Measurements from ENCODE around the gene BEST4.
"Not testable (repeated sequence)": the region's sequence is repeated elsewhere in the genome, so short reads cannot be mapped to it uniquely, and the experiment has no call there.

BEST4 gene

GRCh38 chr1:44819196-44819607 lies 31.2 kb upstream of the BEST4 start:
- DNase-seq: no peak

GRCh38 chr1:44817771-44818495 lies 30.0 kb upstream of the BEST4 start:
- DNase-seq: no peak

GRCh38 chr1:44817307-44817706 lies 29.3 kb upstream of the BEST4 start:
- no peak for DNase-seq

- not testable (repeated sequence) for DNase-seq
These were observed 28.0 kb upstream of the BEST4 start for GRCh38 chr1:44815926-44816325.

- DNase-seq: no peak
These were observed 25.0 kb upstream of the BEST4 start for GRCh38 chr1:44812822-44813543.

- DNase-seq: no peak
These were observed 23.3 kb upstream of the BEST4 start for GRCh38 chr1:44811234-44811633.

- not testable (repeated sequence) for DNase-seq
These were observed 22.8 kb upstream of the BEST4 start for GRCh38 chr1:44810762-44811105.

- DNase-seq: peak; percentile 34
These were observed 22.3 kb upstream of the BEST4 start for GRCh38 chr1:44810101-44810761.

GRCh38 chr1:44808938-44809917 lies 21.3 kb upstream of the BEST4 start:
- DNase-seq: peak; percentile 79

- peak; percentile 62 for DNase-seq
These were observed 20.3 kb upstream of the BEST4 start, which contains the start of gene BTBD19 for GRCh38 chr1:44808063-44808937. Gene BTBD19, plus strand, starts transcription at chr1:44808523. Its CDS starts 298 bp downstream, at chr1:44808821.

- peak; percentile 89 for DNase-seq
These were observed 19.5 kb upstream of the BEST4 start for GRCh38 chr1:44807364-44808062.

GRCh38 chr1:44806704-44807363 lies 18.9 kb upstream of the BEST4 start, which contains the start of gene DYNLT4:
Gene DYNLT4, minus strand, starts transcription at chr1:44807351. Its CDS starts 683 bp downstream, at chr1:44806668.
- DNase-seq: no peak

- no peak for DNase-seq
These were observed 18.2 kb upstream of the BEST4 start for GRCh38 chr1:44806025-44806703.

- DNase-seq: no peak
These were observed 17.5 kb upstream of the BEST4 start for GRCh38 chr1:44805311-44806024.

GRCh38 chr1:44803312-44804095 lies 15.5 kb upstream of the BEST4 start:
- DNase-seq: no peak

- DNase-seq: no peak
These were observed 15.0 kb upstream of the BEST4 start for GRCh38 chr1:44803062-44803311.

- no peak for DNase-seq
These were observed 14.5 kb upstream of the BEST4 start for GRCh38 chr1:44802306-44803061.

All from T-helper 9 cell (primary cell).